K562 (cell line): Measurements from ENCODE around the gene TTC27. TPM values are rescaled to one million over a fixed set of nuclear protein-coding genes. Genes with fewer than 3 reads are reported as not detected.

Source experiments
- ATAC-seq: fragments of 200-7000 bp; cut with Tn5 transposase; 3 replicates; pipeline ENCODE4 v1.9.1; 2020; ENCODE audit warnings: moderate library complexity
- BruUV-seq: library from RNA; stranded (reverse); fragments of 400-500 nt; replicated peaks from 2 replicates; lab custom pipeline; 2021; lab: Mats Ljungman, UMichigan
- CTCF ChIA-PET: fragments of 300-600 bp; formaldehyde crosslinking; extraction: SDS; loops from one replicate; lab custom pipeline; 2021; ENCODE audit warnings: low intra/inter-chr PET ratio; lab: Yijun Ruan, JAX
- POLR2A ChIA-PET: fragments of 300-600, 350-650 bp; sonication (Branson Sonifier 250); formaldehyde crosslinking; extraction: SDS; loops from one replicate; lab custom pipeline; 2021; ENCODE audit warnings: antibody characterized with exemption, inconsistent platforms; lab: Yijun Ruan, JAX
- DNase-seq, 4 experiments: peaks; one replicate each; pipeline versions ENCODE4 v3.0.0 to v3.0.0-alpha.2; 2011 to 2018; ENCODE audit warnings: low spot score in 3 of 4, mixed read lengths in 3 of 4; ENCODE audit errors: extremely low read depth in 1 of 4
- FAIRE-seq: peaks from 2 replicates; lab custom pipeline; 2011; peaks lifted over from hg19 to GRCh38; lab: Jason Lieb, UNC
- H2AFZ ChIP-seq: 2 replicates; pipeline ENCODE4 v1.6.0; 2011; ENCODE audit warnings: low read depth, low read length, control low read depth, inconsistent platforms
- H3K27ac ChIP-seq: fragments of 200-600 bp; 3 replicates; pipeline ENCODE4 v1.8.0; 2011; ENCODE audit warnings: low read depth, mild to moderate bottlenecking, control low read depth, inconsistent platforms, low read length, moderate library complexity, mixed read lengths; ENCODE audit errors: extremely low read depth
- H3K27me3 ChIP-seq, 2 experiments: fragments of 300-600 bp in 1 of 2; 2 replicates in 1 of 2; 3 replicates in 1 of 2; pipeline versions ENCODE4 v1.6.0 to v1.8.0; 2011; ENCODE audit warnings: inconsistent platforms in 2 of 2, low read length in 2 of 2, mild to moderate bottlenecking in 1 of 2, mixed read lengths in 1 of 2, moderate library complexity in 1 of 2; ENCODE audit not compliant: control insufficient read depth in 2 of 2, insufficient read depth in 2 of 2
- H3K36me3 ChIP-seq: fragments of 300-600 bp; 3 replicates; pipeline ENCODE4 v1.8.0; 2011; ENCODE audit warnings: mild to moderate bottlenecking, low read length, inconsistent platforms; ENCODE audit not compliant: control insufficient read depth, insufficient read depth
- H3K4me1 ChIP-seq, 2 experiments: fragments of 200-600 bp in 1 of 2; replicated peaks in 1 of 2; 2 replicates in 1 of 2; 3 replicates in 1 of 2; pipeline versions ENCODE4 v1.5.1 to v1.8.0; 2011; ENCODE audit warnings: inconsistent platforms in 2 of 2, low read length in 2 of 2, mild to moderate bottlenecking in 1 of 2, mixed read lengths in 1 of 2, moderate library complexity in 1 of 2; ENCODE audit not compliant: control insufficient read depth in 2 of 2, insufficient read depth in 2 of 2
- H3K4me2 ChIP-seq: 2 replicates; pipeline ENCODE4 v1.6.1; 2011; ENCODE audit warnings: low read length, control low read depth, inconsistent platforms, mixed read lengths; ENCODE audit not compliant: insufficient read depth
- H3K4me3 ChIP-seq: fragments of 200-600 bp; sonication (generic), shearing (Covaris generic); 2 replicates; pipeline ENCODE4 v1.5.1; 2016; ENCODE audit warnings: control low read depth, inconsistent platforms
- H3K79me2 ChIP-seq: fragments of 200-600 bp; 3 replicates; pipeline ENCODE4 v1.8.0; 2011; ENCODE audit warnings: low read length, inconsistent platforms; ENCODE audit not compliant: control insufficient read depth, insufficient read depth
- H3K9ac ChIP-seq, 2 experiments: 2 replicates each; pipeline versions ENCODE4 v1.6.0 to v1.6.1; 2011; ENCODE audit warnings: low read depth in 2 of 2, low read length in 2 of 2, control low read depth in 1 of 2, inconsistent platforms in 1 of 2, mild to moderate bottlenecking in 1 of 2, mixed read lengths in 1 of 2; ENCODE audit not compliant: insufficient read depth in 1 of 2
- H3K9me1 ChIP-seq: one replicate; pipeline ENCODE4 v1.6.0; 2011; ENCODE audit warnings: inconsistent platforms, mild to moderate bottlenecking, low read length, moderate library complexity; ENCODE audit not compliant: control insufficient read depth, insufficient read depth
- H3K9me3 ChIP-seq: replicated peaks from 2 replicates; pipeline ENCODE4 v1.5.1; 2011; ENCODE audit warnings: low read depth, low read length, inconsistent platforms; ENCODE audit not compliant: control insufficient read depth, insufficient read depth
- H4K20me1 ChIP-seq: replicated peaks from 2 replicates; pipeline ENCODE4 v1.6.1; 2011; ENCODE audit warnings: low read length, inconsistent platforms, mixed read lengths; ENCODE audit not compliant: control insufficient read depth, insufficient read depth
- CCAR2 ChIP-seq: fragments of 200-400 bp; formaldehyde crosslinking; IDR thresholded peaks from 2 replicates; pipeline ENCODE4 v1.6.1; 2017; ENCODE audit warnings: mild to moderate bottlenecking, low read depth, low read length
- ELF1 ChIP-seq: fragments of 200-800 bp; sonication (Bioruptor generic); IDR thresholded peaks from 2 replicates; pipeline ENCODE4 v1.6.1; 2016; ENCODE audit warnings: missing genetic modification characterization, missing compliant biosample characterization
- GABPB2 ChIP-seq: fragments of 250-450 bp; sonication (Bioruptor Pico); conservative IDR thresholded peaks from 2 replicates; pipeline ENCODE4 v1.5.1; 2021; ENCODE audit warnings: mild to moderate bottlenecking
- HCFC1 ChIP-seq: IDR thresholded peaks from 2 replicates; pipeline ENCODE4 v1.6.1; 2012; ENCODE audit warnings: low read depth, low read length, improper control_type of control experiment
- NFXL1 ChIP-seq: fragments of 450-650 bp; formaldehyde crosslinking; IDR thresholded peaks from 2 replicates; pipeline ENCODE4 v1.4.0; 2021; ENCODE audit warnings: mild to moderate bottlenecking
- NRF1 ChIP-seq, 2 experiments: fragments of 450-650 bp; IDR thresholded peaks in 1 of 2; conservative IDR thresholded peaks in 1 of 2; 2 replicates each; pipeline ENCODE4 v1.6.1; 2014; ENCODE audit warnings: mild to moderate bottlenecking in 2 of 2
- PCBP2 ChIP-seq: fragments of 200-400 bp; formaldehyde crosslinking; IDR thresholded peaks from 2 replicates; pipeline ENCODE4 v1.6.1; 2018; ENCODE audit warnings: low read length, low read depth, mild to moderate bottlenecking, moderate library complexity; ENCODE audit not compliant: poor library complexity, severe bottlenecking
- RBBP5 ChIP-seq: fragments of 200-600 bp; sonication (generic); IDR thresholded peaks from 2 replicates; pipeline ENCODE4 v1.6.1; 2012; ENCODE audit warnings: borderline replicate concordance, mild to moderate bottlenecking, low read length, control low read depth, inconsistent platforms; ENCODE audit not compliant: insufficient read depth, poor library complexity, severe bottlenecking
- STAT5A ChIP-seq: IDR thresholded peaks from 2 replicates; pipeline ENCODE4 v1.6.1; 2012; ENCODE audit warnings: low read length, inconsistent platforms, borderline replicate concordance
- USF2 ChIP-seq: sonication (generic); formaldehyde crosslinking; IDR thresholded peaks from 2 replicates; pipeline ENCODE4 v1.5.0; 2020; ENCODE audit warnings: missing genetic modification reagents
- ZNF197 ChIP-seq: fragments of 200-800 bp; sonication (Bioruptor generic); IDR thresholded peaks from 2 replicates; pipeline ENCODE4 v1.6.1; 2016; ENCODE audit warnings: low read depth, missing genetic modification characterization, missing compliant biosample characterization
- ZNF561 ChIP-seq: fragments of 450-650 bp; formaldehyde crosslinking; conservative IDR thresholded peaks from 2 replicates; pipeline ENCODE4 v1.4.0; 2020; ENCODE audit warnings: mild to moderate bottlenecking, moderate library complexity
- in situ Hi-C: fragments of 300-500 bp; cut with MboI; formaldehyde crosslinking; loops from 4 replicates; pipeline ENCODE4 v1.15.0; 2018; ENCODE audit warnings: inconsistent platforms, mixed read lengths
- intact Hi-C: fragments of 100-400 bp; cut with micrococcal nuclease; formaldehyde crosslinking; loops from 2 replicates; pipeline ENCODE4 v1.14.2; 2022
- polyA plus RNA-seq, 8 experiments: library from polyadenylated mRNA; depleted of rRNA in 4 of 8; stranded (reverse) in 5 of 8; unstranded in 3 of 8; fragments of >200 nt; fragmentation: Nextera tagmentation in 2 of 8; fragmentation: Illumina TruSeq in 1 of 8; extraction: Ambion mirVana in 2 of 8; extraction: Trizol in 1 of 8; gene quantifications; 2 replicates each; pipeline versions ENCODE4 v1.2.1 to v1.2.3, GENCODE V29; 2011 to 2014; ENCODE audit warnings: inconsistent platforms in 1 of 8, missing spikeins in 1 of 8
- total RNA-seq, 7 experiments: library from RNA; depleted of rRNA in 6 of 7; stranded (reverse); fragments of >200 nt in 6 of 7; fragmentation: Illumina TruSeq in 2 of 7; extraction: Trizol in 2 of 7; gene quantifications; 2 replicates each; pipeline versions ENCODE4 v1.2.1 to v1.2.3, GENCODE V29; 2011 to 2021; ENCODE audit warnings: low replicate concordance in 1 of 7

Gene TTC27
- total and polyA plus RNA-seq, 9 of the 15 experiments (the other 6 are each of a cell fraction or from before 2014, with no cell fraction given), result 44.3 to 93.4 (median 57.3) TPM

- no peaks in the 10 kb centered on the region for H3K4me1 ChIP-seq
- ChIA-PET POLR2A (no interaction called here), CTCF (no interaction called here)
- in situ Hi-C loops (no loop called here), intact Hi-C loops (no loop called here)
- no peak overlapping the region for H2AFZ ChIP-seq
- no peaks in the 10 kb centered on the region for H3K27me3 ChIP-seq
- no peak for DNase-seq
- ATAC-seq, result no peak
- BruUV-seq, result no TSS peak
- no peaks in the 10 kb centered on the region; the same call in none of the 2 replicates for H3K9me3 ChIP-seq
- H3K4me3 ChIP-seq, result no peak overlapping the region
- no peak overlapping the region for H3K9ac ChIP-seq
- no peak overlapping the region for H3K27ac ChIP-seq
- H4K20me1 ChIP-seq, result no peaks in the 10 kb centered on the region
- no peak for FAIRE-seq
- no peaks in the 10 kb centered on the region for H3K36me3 ChIP-seq
- TF ChIP-seq CCAR2 (no peak), ZNF197 (CRISPR knock-in tag) (no peak), NRF1 (conservative IDR thresholded peaks at IDR 0.05 in 1 of 2, IDR thresholded peaks at IDR 0.05 in 1 of 2) (no peak), GABPB2 (CRISPR knock-in tag) (no peak), STAT5A (no peak), RBBP5 (no peak), PCBP2 (no peak), USF2 (CRISPR knock-in tag) (no peak), ZNF561 (CRISPR knock-in tag) (no peak), NFXL1 (CRISPR knock-in tag) (no peak), HCFC1 (no peak), ELF1 (tag) (no peak)
- no peak overlapping the region for H3K4me2 ChIP-seq
- H3K79me2 ChIP-seq, result no peaks in the 10 kb centered on the region
- no peaks in the 10 kb centered on the region for H3K9me1 ChIP-seq
These were observed 219.9 kb downstream of the TTC27 start for GRCh38 chr2:32847734-32848133.
